Left ventricle myocardium inferior (tissue), 1 donor: ENCODE results near the gene RXFP4. TPM values are rescaled to one million over a fixed set of nuclear protein-coding genes. Genes with fewer than 3 reads are reported as not detected.

Experiments
- DNase-seq: peaks from one replicate; pipeline ENCODE4 v3.0.0-alpha.2; 2020
- H3K27ac ChIP-seq: fragments of 200-600 bp; replicated peaks from 2 replicates; pipeline ENCODE4 v1.8.0; 2021
- H3K27me3 ChIP-seq: fragments of 200-600 bp; 2 replicates; pipeline ENCODE4 v1.8.0; 2021; ENCODE audit warnings: low read depth
- H3K36me3 ChIP-seq: fragments of 200-600 bp; 2 replicates; pipeline ENCODE4 v1.8.0; 2021
- H3K4me1 ChIP-seq: fragments of 200-600 bp; 2 replicates; pipeline ENCODE4 v1.8.0; 2021
- H3K4me3 ChIP-seq: fragments of 200-600 bp; 2 replicates; pipeline ENCODE4 v1.8.0; 2021; ENCODE audit warnings: mild to moderate bottlenecking, moderate library complexity
- H3K9me3 ChIP-seq: fragments of 200-600 bp; replicated peaks from 2 replicates; pipeline ENCODE4 v1.8.0; 2021
- CTCF ChIP-seq: fragments of 200-600 bp; IDR thresholded peaks from 2 replicates; pipeline ENCODE4 v1.8.0; 2021; ENCODE audit warnings: antibody characterized with exemption, mild to moderate bottlenecking, borderline replicate concordance
- intact Hi-C: fragments of 100-400 bp; cut with micrococcal nuclease; formaldehyde crosslinking; loops from one replicate; pipeline ENCODE4 v1.11.0; 2022
- total RNA-seq: library from RNA; stranded (reverse); fragmentation: NEBNext Ultra II Directional; extraction: Animal tissue kit (Norgen Biotek cat#: 25700); gene quantifications from one replicate; pipeline ENCODE4 v1.2.1, GENCODE V29; 2021
- donor health status: DM: no; HTN: yes; CAD: no; lungs with severe emphysema.

The RXFP4 gene
- total RNA-seq, 1 donor from 2014 or later = not detected

- Histone ChIP-seq H3K27ac (peak overlapping the region; percentile 99), H3K36me3 (peaks cover 51% of the 10 kb centered on the region), H3K27me3 (no peaks in the 10 kb centered on the region), H3K9me3 (no peaks in the 10 kb centered on the region), H3K4me1 (peaks cover 97% of the 10 kb centered on the region), H3K4me3 (peak overlapping the region; percentile 41)
- DNase-seq = no peak
- no peak for TF ChIP-seq CTCF
- intact Hi-C loops = no loop called here
Measured at GRCh38 chr1:155968051-155968400, 26.6 kb downstream of the RXFP4 start.

- H3K9me3 ChIP-seq = no peaks in the 10 kb centered on the region
- no peak for TF ChIP-seq CTCF
- H3K27ac ChIP-seq = peak overlapping the region; percentile 99
- peak overlapping the region; percentile 41 for H3K4me3 ChIP-seq
- H3K27me3 ChIP-seq = no peaks in the 10 kb centered on the region
- intact Hi-C loops = no loop called here
- H3K4me1 ChIP-seq = peaks cover 97% of the 10 kb centered on the region
- DNase-seq = peak; percentile 58
- H3K36me3 ChIP-seq = peaks cover 46% of the 10 kb centered on the region
Measured at GRCh38 chr1:155968670-155969069, 27.2 kb downstream of the RXFP4 start.

GRCh38 chr1:155969377-155969791, 27.9 kb downstream of the RXFP4 start:
- H3K4me3 ChIP-seq = peak overlapping the region; percentile 41
- no peaks in the 10 kb centered on the region for H3K27me3 ChIP-seq
- peaks cover 100% of the 10 kb centered on the region for H3K4me1 ChIP-seq

DNA sequence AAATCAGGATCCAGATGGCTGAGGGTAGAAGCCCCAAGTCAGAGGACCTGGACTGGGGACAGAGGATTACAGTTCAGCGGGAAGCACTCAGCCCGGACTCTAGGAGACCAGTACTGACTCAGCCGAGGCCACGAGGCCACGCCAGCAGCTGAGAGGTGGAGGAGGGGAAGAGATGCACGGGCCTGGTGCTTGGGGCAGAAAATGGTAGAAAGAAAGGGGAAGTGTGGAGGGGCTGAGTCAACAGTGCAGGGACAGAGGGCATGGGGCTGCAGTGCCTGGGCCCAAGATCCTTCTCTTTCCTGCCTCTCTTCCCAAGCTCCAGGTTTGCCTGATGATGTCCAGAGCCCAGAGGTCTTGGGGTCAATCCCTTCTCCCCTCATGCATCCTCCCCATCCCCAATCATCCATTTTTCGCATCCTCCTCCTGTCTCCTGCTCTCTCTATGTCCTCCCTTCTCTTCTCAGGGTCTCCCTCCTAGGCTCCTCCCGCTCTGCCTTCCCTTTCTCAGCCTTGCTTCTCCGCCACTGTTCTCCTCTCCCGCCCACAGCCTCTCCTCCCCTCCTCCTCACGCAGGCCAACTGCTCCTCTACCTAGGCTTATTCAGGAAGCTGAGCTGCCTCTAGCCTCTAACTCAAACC, 29.2 kb downstream of the RXFP4 start:
- no peaks in the 10 kb centered on the region for H3K9me3 ChIP-seq
- intact Hi-C loops = no loop called here
- H3K4me3 ChIP-seq = peak overlapping the region; percentile 24
- peaks cover 32% of the 10 kb centered on the region for H3K36me3 ChIP-seq
- H3K4me1 ChIP-seq = peaks cover 100% of the 10 kb centered on the region
- peak; percentile 66 for DNase-seq
- peak overlapping the region; percentile 99 for H3K27ac ChIP-seq
- H3K27me3 ChIP-seq = no peaks in the 10 kb centered on the region
- no peak for TF ChIP-seq CTCF

More at GRCh38 chr1:155969377-155969791, 27.9 kb downstream of the RXFP4 start:
- H3K36me3 ChIP-seq = peaks cover 44% of the 10 kb centered on the region
- no peak for DNase-seq
- H3K9me3 ChIP-seq = no peaks in the 10 kb centered on the region
- no peak for TF ChIP-seq CTCF
- H3K27ac ChIP-seq = peak overlapping the region; percentile 99
- intact Hi-C loops = no loop called here

GRCh38 chr1:155971910-155972809, 30.7 kb downstream of the RXFP4 start:
- peaks cover 16% of the 10 kb centered on the region for H3K36me3 ChIP-seq
- intact Hi-C loops = no loop called here
- no peak for TF ChIP-seq CTCF

More at GRCh38 chr1:155971910-155972809, 30.7 kb downstream of the RXFP4 start:
- no peaks in the 10 kb centered on the region for H3K9me3 ChIP-seq
- H3K4me3 ChIP-seq = peak overlapping the region; percentile 4
- no peaks in the 10 kb centered on the region for H3K27me3 ChIP-seq
- peaks cover 99% of the 10 kb centered on the region for H3K4me1 ChIP-seq
- DNase-seq = no peak
- peak overlapping the region; percentile 99 for H3K27ac ChIP-seq
